Head of caudate nucleus (tissue), 42 donors: Measurements from ENCODE around the gene COG5.
A peak's percentile ranks its signal among the peaks of the same experiment; 100 is the strongest.

ENCODE experiments used
- DNase-seq, 42 donors: peaks; one replicate each; pipeline versions ENCODE4 v3.0.0 to v3.0.0-alpha.2; 2020 to 2021; ENCODE audit warnings: mixed read lengths in 7 of 42
- intact Hi-C: fragments of 100-400 bp; cut with DNase I; formaldehyde crosslinking; loops from one replicate; pipeline ENCODE4 v1.15.0; 2022

Gene COG5

GRCh38 chr7:107313355-107313754 lies 250.4 kb downstream of the COG5 start:
- no peak for DNase-seq
- intact Hi-C loops = no loop called here

DNA sequence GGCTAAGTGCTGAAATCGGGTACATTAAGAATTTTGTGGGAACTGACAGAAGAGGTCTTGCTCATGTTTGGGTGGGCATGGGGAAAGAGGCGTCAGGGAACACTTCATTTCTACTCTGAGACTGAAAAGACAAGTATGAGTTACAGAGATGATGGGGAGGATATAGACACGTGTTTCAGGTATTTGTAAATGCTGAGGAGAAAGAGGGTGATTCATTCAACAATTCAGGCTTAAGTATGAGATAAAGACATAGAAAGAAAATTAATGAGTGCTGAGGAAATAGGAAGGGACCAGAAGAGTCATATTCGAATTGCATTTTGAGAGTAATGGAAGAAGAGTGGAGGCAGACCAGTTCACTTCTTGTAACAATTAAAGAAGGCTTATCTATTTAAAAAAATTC lies 251.3 kb downstream of the COG5 start:
- no peak for DNase-seq
- intact Hi-C loops = no loop called here

DNA sequence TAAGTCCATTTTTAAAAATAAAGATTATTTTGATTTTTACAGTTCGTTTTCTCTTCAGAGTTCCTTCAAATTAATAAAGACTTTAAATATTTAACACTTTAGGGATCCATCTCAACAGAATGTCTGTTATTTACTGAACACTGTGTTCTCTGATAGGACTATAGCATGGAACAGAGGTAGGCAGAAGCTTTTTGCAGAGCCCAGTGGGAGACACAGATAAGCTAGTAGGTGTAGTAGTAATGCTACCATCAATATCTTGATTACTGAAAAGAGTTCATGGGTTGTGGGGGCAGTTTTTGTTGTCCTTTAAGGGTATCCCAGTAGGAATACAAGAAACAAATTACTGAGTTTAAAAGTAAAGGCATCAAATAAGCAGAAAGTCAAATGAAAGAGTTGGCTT lies 254.4 kb downstream of the COG5 start:
- DNase-seq = no peak
- intact Hi-C loops = no loop called here

DNA sequence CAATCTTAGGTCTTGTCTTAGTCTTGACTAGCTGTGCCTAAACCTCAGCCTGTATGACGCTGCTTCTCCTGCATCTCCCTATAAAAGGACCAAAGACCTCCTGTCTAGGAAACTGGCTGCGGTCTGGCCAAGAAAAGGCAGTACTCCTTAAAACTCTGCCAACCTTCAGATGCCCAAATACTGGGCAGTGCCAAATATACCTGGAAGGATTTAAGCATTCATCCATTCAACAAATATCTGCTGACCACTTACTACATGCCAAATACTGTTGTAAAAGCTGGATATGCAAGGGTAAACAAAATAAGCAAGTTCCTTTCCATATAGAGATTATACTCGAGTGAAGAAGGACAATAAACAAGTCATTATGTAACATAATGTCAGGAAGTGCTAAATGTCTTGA lies 259.1 kb downstream of the COG5 start:
- intact Hi-C loops = no loop called here
- DNase-seq = no peak

DNA sequence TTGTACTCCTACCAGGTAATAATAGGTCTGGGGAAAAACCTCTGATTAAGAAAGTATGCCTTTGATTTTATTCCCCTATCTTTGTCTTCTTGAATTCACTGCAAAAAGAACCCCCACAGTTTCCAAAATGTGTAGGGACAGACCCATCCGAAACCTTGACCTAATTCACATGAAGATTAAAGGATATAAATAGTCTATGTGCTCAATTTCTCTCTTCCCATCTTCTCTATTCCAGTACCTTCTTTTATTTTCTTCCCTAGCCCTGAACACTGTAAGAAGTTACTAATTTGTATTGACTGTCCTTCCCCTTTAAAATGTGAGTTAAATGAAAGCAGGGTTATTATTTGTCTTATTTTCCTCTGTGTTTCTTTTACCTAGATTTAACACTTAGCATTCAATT lies 259.7 kb downstream of the COG5 start:
- intact Hi-C loops = no loop called here
- no peak for DNase-seq

- no peak for DNase-seq
- intact Hi-C loops = no loop called here
Observed at GRCh38 chr7:107302250-107302847, 261.4 kb downstream of the COG5 start.

DNA sequence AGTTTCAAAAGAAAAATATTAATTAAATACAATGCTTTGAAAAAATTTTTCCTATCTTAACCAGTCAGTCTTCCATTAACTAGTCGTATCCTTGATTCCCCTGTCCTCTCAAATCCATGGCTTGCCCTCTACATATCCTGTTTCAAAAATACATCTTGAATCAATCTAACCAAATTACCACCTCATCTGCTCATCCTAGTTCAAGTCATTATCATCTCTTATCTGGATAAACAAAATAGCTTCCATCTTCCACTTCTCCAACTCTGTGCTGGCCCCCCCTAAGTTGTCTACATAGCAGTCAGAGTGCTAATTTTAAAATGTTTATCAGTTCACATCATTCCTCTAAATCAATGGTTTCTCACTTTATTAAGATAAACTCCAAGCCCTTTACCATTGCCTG lies 269.5 kb downstream of the COG5 start:
- intact Hi-C loops = no loop called here
- no peak for DNase-seq

DNA sequence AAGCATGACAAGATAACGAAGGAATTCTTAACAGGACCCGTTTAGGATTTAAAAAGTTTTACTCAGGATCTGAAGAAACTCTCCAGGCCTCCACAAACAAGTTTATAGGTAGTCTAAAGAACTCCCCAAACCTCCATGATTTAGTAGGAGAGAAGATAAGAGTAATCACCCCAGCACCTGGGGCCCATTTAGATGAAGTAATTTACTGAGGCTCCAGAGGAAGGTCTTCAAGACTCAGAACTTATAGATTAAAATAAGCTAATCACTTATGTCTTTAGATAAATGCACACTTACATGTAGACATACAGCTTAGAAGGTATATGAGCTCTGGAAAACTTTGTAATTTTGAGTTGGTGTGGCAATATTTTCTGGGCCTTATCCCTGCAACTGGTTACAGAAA lies 271.1 kb downstream of the COG5 start:
- DNase-seq = no peak
- intact Hi-C loops = no loop called here

GRCh38 chr7:107291434-107291833 lies 272.3 kb downstream of the COG5 start:
- DNase-seq = no peak
- intact Hi-C loops = no loop called here

DNA sequence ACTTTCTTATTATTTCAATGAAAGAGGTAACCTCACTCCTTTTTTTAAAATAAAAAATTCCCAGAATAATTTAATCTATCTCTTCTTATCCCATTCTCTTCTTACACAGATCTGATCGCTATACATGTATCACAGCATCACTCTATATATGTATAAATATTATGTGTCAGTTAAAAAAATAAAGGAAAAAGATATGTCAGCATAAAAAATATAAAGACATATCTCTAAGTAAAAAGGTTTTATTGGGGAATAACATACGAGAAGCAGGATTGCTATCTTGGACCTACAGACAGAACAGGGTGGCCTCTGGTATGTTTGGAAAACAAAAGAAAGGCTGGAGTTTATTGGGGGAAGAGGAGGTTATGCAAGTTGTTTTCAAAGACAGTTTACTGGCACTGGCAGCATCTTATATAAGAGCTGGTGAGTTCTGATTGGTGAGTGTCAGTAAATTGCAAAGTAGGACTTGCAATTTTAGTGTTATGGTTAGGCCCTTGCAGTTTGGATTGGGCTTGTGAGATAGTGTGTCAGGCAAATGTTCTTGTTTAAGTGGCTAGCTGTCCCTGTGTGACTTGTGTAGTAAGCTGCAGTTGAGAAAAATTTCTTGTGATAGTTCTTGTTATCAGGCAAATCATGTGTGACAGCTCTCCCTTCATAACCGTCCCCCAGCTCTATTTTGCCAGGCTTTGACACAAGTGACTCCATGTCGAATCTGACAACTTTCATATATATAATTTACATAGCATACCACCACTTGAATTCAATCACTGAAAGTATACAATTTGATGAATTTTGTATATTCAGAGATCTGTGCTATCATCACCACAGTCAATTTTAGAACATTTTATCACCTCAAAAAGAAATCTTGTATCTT lies 276.7 kb downstream of the COG5 start:
- intact Hi-C loops = no loop called here
- peak in 1 of 42 donors; percentile 10 for DNase-seq

- DNase-seq = no peak
- intact Hi-C loops = no loop called here
Observed at GRCh38 chr7:107284911-107285479, 278.7 kb downstream of the COG5 start.

- intact Hi-C loops = no loop called here
- DNase-seq = no peak
Observed at GRCh38 chr7:107277331-107277730, 286.4 kb downstream of the COG5 start.

GRCh38 chr7:107276220-107276827 lies 287.4 kb downstream of the COG5 start:
- DNase-seq = no peak
- intact Hi-C loops = no loop called here

DNA sequence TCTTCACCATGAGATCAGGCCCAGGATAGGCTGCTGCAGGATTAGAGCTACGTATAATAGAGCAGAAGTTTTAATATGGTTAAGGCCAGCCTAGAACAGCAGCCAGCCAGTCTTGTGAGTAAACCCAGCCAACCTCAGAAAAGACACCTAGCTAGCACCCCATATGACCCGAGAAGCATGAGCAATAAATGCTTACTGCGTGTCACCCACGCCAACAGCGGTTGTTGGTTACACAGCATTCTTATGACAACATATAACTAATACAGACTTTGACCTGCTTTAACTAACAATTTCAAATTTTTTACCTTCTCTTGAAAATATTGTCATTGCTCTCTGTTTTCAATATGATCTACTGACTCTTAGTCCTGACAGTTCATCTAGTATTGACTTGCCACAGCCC lies 289.2 kb downstream of the COG5 start:
- intact Hi-C loops = no loop called here
- DNase-seq = no peak

DNA sequence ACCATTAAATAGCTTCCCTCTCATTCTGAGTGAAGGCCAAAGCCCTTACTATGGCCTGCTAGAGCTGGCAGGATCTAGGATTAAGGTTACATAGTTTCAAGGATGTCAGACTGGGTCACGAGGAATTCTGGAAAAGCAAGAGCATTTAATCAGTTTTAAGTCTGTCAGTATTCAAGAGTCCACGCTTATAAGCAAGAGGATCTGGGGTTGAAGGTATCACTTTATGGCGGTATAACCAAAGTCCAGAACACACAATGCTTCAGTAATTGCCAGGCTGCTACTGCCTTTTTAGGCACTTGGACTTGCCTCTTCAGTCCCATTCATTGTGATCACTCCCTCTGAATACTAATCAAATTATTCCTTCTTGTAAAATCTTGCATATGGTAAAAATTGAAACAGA lies 293.9 kb downstream of the COG5 start:
- intact Hi-C loops = no loop called here
- no peak for DNase-seq

- no peak for DNase-seq
- intact Hi-C loops = no loop called here
Observed at GRCh38 chr7:107268594-107268993, 295.1 kb downstream of the COG5 start.

GRCh38 chr7:107267138-107267537 lies 296.6 kb downstream of the COG5 start:
- DNase-seq = no peak

DNA sequence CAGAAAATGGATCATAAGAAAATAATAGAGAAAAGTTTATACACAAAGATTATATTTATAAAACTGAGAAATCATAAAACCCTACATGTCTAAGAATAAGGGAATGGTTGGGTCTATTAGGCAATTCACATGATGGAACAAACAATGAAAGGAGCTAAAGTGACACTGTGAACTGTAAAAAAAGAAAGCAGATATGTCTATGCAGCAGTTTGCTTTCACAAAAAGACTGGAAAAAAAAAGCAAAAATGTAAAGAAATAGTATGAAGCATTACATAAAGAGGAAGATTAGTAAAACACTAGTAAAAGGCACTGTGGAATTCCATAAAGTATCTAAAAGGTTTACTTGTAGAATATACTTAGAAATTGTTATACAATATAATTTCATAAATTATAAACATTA lies 299.0 kb downstream of the COG5 start:
- no peak for DNase-seq
- intact Hi-C loops = no loop called here

More at GRCh38 chr7:107267138-107267537, 296.6 kb downstream of the COG5 start:
- intact Hi-C loops = no loop called here

- intact Hi-C loops = no loop called here
- peak in 1 of 42 donors; percentile 14 for DNase-seq
Observed at GRCh38 chr7:107262857-107263256, 300.9 kb downstream of the COG5 start.

GRCh38 chr7:107258737-107259136 lies 305.0 kb downstream of the COG5 start:
- DNase-seq = no peak
- intact Hi-C loops = no loop called here
